Endodermal cell (in vitro differentiated cells): Measurements from ENCODE around the gene MRPS24. TPM values are rescaled to one million over a fixed set of nuclear protein-coding genes. Genes with fewer than 3 reads are reported as not detected.

Source experiments
- DNase-seq: peaks from one replicate; pipeline ENCODE4 v3.0.0-alpha.2; 2017
- H3K27ac ChIP-seq: 2 replicates; pipeline ENCODE4 v1.5.1; 2013; ENCODE audit warnings: mild to moderate bottlenecking, low read depth, low read length, moderate library complexity
- H3K27me3 ChIP-seq: 2 replicates; pipeline ENCODE4 v1.6.1; 2013; ENCODE audit warnings: mild to moderate bottlenecking, low read length, moderate library complexity; ENCODE audit not compliant: insufficient read depth, control insufficient read depth, poor library complexity, severe bottlenecking
- H3K36me3 ChIP-seq: 2 replicates; pipeline ENCODE4 v1.7.0; 2013; ENCODE audit warnings: mild to moderate bottlenecking, low read length, moderate library complexity; ENCODE audit not compliant: control insufficient read depth, insufficient read depth
- H3K4me1 ChIP-seq: one replicate; pipeline ENCODE4 v1.7.0; 2013; ENCODE audit warnings: low read length; ENCODE audit not compliant: control insufficient read depth, insufficient read depth
- H3K4me3 ChIP-seq: 2 replicates; pipeline ENCODE4 v1.5.1; 2013; ENCODE audit warnings: mild to moderate bottlenecking, low read length, moderate library complexity
- H3K9ac ChIP-seq: 2 replicates; pipeline ENCODE4 v1.6.1; 2013; ENCODE audit warnings: mild to moderate bottlenecking, low read length, moderate library complexity; ENCODE audit not compliant: poor library complexity, severe bottlenecking; ENCODE audit errors: extremely low read depth
- H3K9me3 ChIP-seq: 2 replicates; pipeline ENCODE4 v1.6.1; 2013; ENCODE audit warnings: mild to moderate bottlenecking, low read length, moderate library complexity; ENCODE audit not compliant: control insufficient read depth
- H3K27ac Mint-ChIP-seq: 2 replicates; pipeline ENCODE4 v1.8.0; 2020; ENCODE audit warnings: mixed read lengths
- H3K27me3 Mint-ChIP-seq: 2 replicates; pipeline ENCODE4 v1.8.0; 2021; ENCODE audit warnings: mild to moderate bottlenecking, mixed read lengths; ENCODE audit not compliant: insufficient read depth
- H3K36me3 Mint-ChIP-seq: 2 replicates; pipeline ENCODE4 v1.8.0; 2020; ENCODE audit warnings: low read depth, mixed read lengths
- H3K4me1 Mint-ChIP-seq: 2 replicates; pipeline ENCODE4 v1.8.0; 2020; ENCODE audit warnings: mixed read lengths
- H3K4me3 Mint-ChIP-seq: 2 replicates; pipeline ENCODE4 v1.8.0; 2020; ENCODE audit warnings: mild to moderate bottlenecking, moderate library complexity, mixed read lengths
- H3K9me3 Mint-ChIP-seq: 2 replicates; pipeline ENCODE4 v1.8.0; 2020; ENCODE audit warnings: mild to moderate bottlenecking, mixed read lengths
- CTCF ChIP-seq: fragments of 200-600 bp; sonication (generic); conservative IDR thresholded peaks from 2 replicates; pipeline ENCODE4 v1.5.0; 2021; ENCODE audit warnings: antibody characterized with exemption, mild to moderate bottlenecking
- WGBS, 2 experiments: methylation state at CpG; one replicate each; pipeline versions ENCODE4 v1.1.5 to v1.1.7; 2013; ENCODE audit warnings: missing lambda C conversion rate in 2 of 2, mixed read lengths in 1 of 2; ENCODE audit not compliant: insufficient coverage in 1 of 2, insufficient read length in 1 of 2; 5-methylcytosine and 5-hydroxymethylcytosine counted together
- total RNA-seq, 2 donors: library from RNA; stranded (reverse); fragmentation: NEBNext Ultra II Directional in 1 of 2; extraction: Animal tissue kit (Norgen Biotek cat#: 25700) in 1 of 2; gene quantifications; 2 replicates in 1 of 2; 3 replicates in 1 of 2; pipeline ENCODE4 v1.2.1, GENCODE V29; 2021

MRPS24 gene
- total RNA-seq, 2 donors from 2014 or later = 86.5 to 91.0 TPM

- Histone ChIP-seq H3K9me3 (peaks cover 11% of the 10 kb centered on the region), H3K4me3 (peak overlapping the region; percentile 82), H3K36me3 (peaks cover 22% of the 10 kb centered on the region), H3K9ac (no peak overlapping the region), H3K4me1 (peaks cover 4% of the 10 kb centered on the region), H3K27me3 (no peaks in the 10 kb centered on the region), H3K27ac (no peak overlapping the region)
- WGBS, 2 experiments = 86% methylated on average over 7 of the region's 7 CpGs
- DNase-seq = no peak
- Mint-ChIP-seq H3K27me3 (peaks cover 8% of the 10 kb centered on the region), H3K9me3 (peaks cover 9% of the 10 kb centered on the region), H3K4me3 (peak overlapping the region; percentile 88), H3K4me1 (peaks cover 16% of the 10 kb centered on the region), H3K36me3 (peaks cover 22% of the 10 kb centered on the region), H3K27ac (no peak overlapping the region)
- TF ChIP-seq CTCF = no peak
Measured at GRCh38 chr7:43868181-43868580, 1.1 kb downstream of the MRPS24 start.

- peaks cover 9% of the 10 kb centered on the region for H3K9me3 Mint-ChIP-seq
- Histone ChIP-seq H3K4me3 (no peak overlapping the region), H3K27me3 (no peaks in the 10 kb centered on the region), H3K9me3 (peaks cover 12% of the 10 kb centered on the region), H3K9ac (no peak overlapping the region), H3K27ac (no peak overlapping the region), H3K36me3 (peaks cover 22% of the 10 kb centered on the region), H3K4me1 (peaks cover 7% of the 10 kb centered on the region)
- peaks cover 22% of the 10 kb centered on the region for H3K36me3 Mint-ChIP-seq
- no peak overlapping the region for H3K27ac Mint-ChIP-seq
- 96 to 100% methylated on average over 3 of the region's 3 CpGs for WGBS, 2 experiments
- no peak overlapping the region for H3K4me3 Mint-ChIP-seq
- DNase-seq = no peak
- peaks cover 21% of the 10 kb centered on the region for H3K4me1 Mint-ChIP-seq
- no peak for TF ChIP-seq CTCF
- H3K27me3 Mint-ChIP-seq = peaks cover 4% of the 10 kb centered on the region
Measured at GRCh38 chr7:43865277-43865676, 4.0 kb downstream of the MRPS24 start.

GRCh38 chr7:43864126-43864525, 5.2 kb downstream of the MRPS24 start:
- peaks cover 22% of the 10 kb centered on the region for H3K9me3 ChIP-seq
- H3K27ac Mint-ChIP-seq = no peak overlapping the region
- peaks cover 22% of the 10 kb centered on the region for H3K36me3 ChIP-seq
- H3K4me3 Mint-ChIP-seq = no peak overlapping the region
- peaks cover 7% of the 10 kb centered on the region for H3K4me1 ChIP-seq
- H3K36me3 Mint-ChIP-seq = peaks cover 25% of the 10 kb centered on the region
- no peak overlapping the region for H3K4me3 ChIP-seq
- TF ChIP-seq CTCF = no peak
- no peak for DNase-seq
- 94 to 97% methylated on average over 6 to 8 of the region's 8 CpGs for WGBS, 2 experiments
- peaks cover 20% of the 10 kb centered on the region for H3K9me3 Mint-ChIP-seq
- no peak overlapping the region for H3K9ac ChIP-seq
- H3K27me3 ChIP-seq = no peaks in the 10 kb centered on the region
- H3K4me1 Mint-ChIP-seq = peaks cover 15% of the 10 kb centered on the region
- H3K27me3 Mint-ChIP-seq = peaks cover 2% of the 10 kb centered on the region
- no peak overlapping the region for H3K27ac ChIP-seq
